Measurements from ENCODE around the gene SPON2.

- TF ChIP-seq POLR2AphosphoS5 (IDR thresholded peaks at IDR 0.05) (no peak), CTCF (IDR thresholded peaks at IDR 0.05) (no peak)
Observed at GRCh38 chr4:1194010-1194900, 21.9 kb upstream of the SPON2 start.
